HL-60 (cell line): ENCODE results near the gene IRAK2.

ENCODE experiments used
- DNase-seq, 2 experiments: peaks; one replicate each; pipeline ENCODE4 v3.0.0-alpha.2; 2010 to 2020; ENCODE audit warnings: low read depth in 1 of 2, low spot score in 1 of 2
- H3K27ac ChIP-seq: fragments of 250-450 bp; sonication (Bioruptor Pico); replicated peaks from 2 replicates; pipeline ENCODE4 v1.5.1; 2020; ENCODE audit warnings: mild to moderate bottlenecking, moderate library complexity
- H3K27me3 ChIP-seq: fragments of 250-450 bp; sonication (Bioruptor Pico); 2 replicates; pipeline ENCODE4 v1.5.1; 2021; ENCODE audit warnings: mild to moderate bottlenecking, moderate library complexity; ENCODE audit not compliant: insufficient read depth, poor library complexity, severe bottlenecking
- H3K4me3 ChIP-seq: replicated peaks from 2 replicates; pipeline ENCODE4 v1.5.1; 2011; ENCODE audit warnings: mild to moderate bottlenecking, control low read depth, low read length; ENCODE audit not compliant: insufficient read depth
- GABPA ChIP-seq: IDR thresholded peaks from 2 replicates; pipeline ENCODE4 v1.6.1; 2012; ENCODE audit warnings: low read depth
- POLR2AphosphoS5 ChIP-seq: IDR thresholded peaks from 2 replicates; pipeline ENCODE4 v1.6.1; 2012; ENCODE audit warnings: low read depth
- REST ChIP-seq: IDR thresholded peaks from 2 replicates; pipeline ENCODE4 v1.6.1; 2012; ENCODE audit warnings: low read depth; ENCODE audit not compliant: insufficient replicate concordance
- SPI1 ChIP-seq: IDR thresholded peaks from 2 replicates; pipeline ENCODE4 v1.6.1; 2012; ENCODE audit warnings: low read depth, mild to moderate bottlenecking, borderline replicate concordance
- TF ChIP-seq, protein P1 (sequence below): IDR thresholded peaks from one replicate; pipeline ENCODE4 v1.5.1; 2011; ENCODE audit warnings: low read length, control low read depth, inconsistent platforms; ENCODE audit not compliant: insufficient read depth

IRAK2 gene

GRCh38 chr3:10142707-10143560 lies 21.8 kb upstream of the IRAK2 start:
- H3K27me3 ChIP-seq, result no peaks in the 10 kb centered on the region
- H3K27ac ChIP-seq, result no peak overlapping the region
- TF ChIP-seq REST (no peak), GABPA (no peak), SPI1 (no peak), POLR2AphosphoS5 (no peak)
- TF ChIP-seq, protein P1, sequence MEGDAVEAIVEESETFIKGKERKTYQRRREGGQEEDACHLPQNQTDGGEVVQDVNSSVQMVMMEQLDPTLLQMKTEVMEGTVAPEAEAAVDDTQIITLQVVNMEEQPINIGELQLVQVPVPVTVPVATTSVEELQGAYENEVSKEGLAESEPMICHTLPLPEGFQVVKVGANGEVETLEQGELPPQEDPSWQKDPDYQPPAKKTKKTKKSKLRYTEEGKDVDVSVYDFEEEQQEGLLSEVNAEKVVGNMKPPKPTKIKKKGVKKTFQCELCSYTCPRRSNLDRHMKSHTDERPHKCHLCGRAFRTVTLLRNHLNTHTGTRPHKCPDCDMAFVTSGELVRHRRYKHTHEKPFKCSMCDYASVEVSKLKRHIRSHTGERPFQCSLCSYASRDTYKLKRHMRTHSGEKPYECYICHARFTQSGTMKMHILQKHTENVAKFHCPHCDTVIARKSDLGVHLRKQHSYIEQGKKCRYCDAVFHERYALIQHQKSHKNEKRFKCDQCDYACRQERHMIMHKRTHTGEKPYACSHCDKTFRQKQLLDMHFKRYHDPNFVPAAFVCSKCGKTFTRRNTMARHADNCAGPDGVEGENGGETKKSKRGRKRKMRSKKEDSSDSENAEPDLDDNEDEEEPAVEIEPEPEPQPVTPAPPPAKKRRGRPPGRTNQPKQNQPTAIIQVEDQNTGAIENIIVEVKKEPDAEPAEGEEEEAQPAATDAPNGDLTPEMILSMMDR, result no peak
- peak overlapping the region; percentile 80 for H3K4me3 ChIP-seq
- DNase-seq, result no peak

GRCh38 chr3:10145685-10146084 lies 19.0 kb upstream of the IRAK2 start:
- DNase-seq, result no peak
- Histone ChIP-seq H3K27ac (no peak overlapping the region), H3K27me3 (no peaks in the 10 kb centered on the region), H3K4me3 (no peak overlapping the region)
- no peak for TF ChIP-seq REST
- TF ChIP-seq, protein P1, result no peak
- TF ChIP-seq SPI1, result peak; percentile 93
- TF ChIP-seq POLR2AphosphoS5, result no peak
- no peak for TF ChIP-seq GABPA

- TF ChIP-seq, protein P1, result no peak
- TF ChIP-seq POLR2AphosphoS5 (0 out of 2 replicates have a peak, but pooled peaks have one; percentile 19), GABPA (no peak), SPI1 (peak; percentile 99), REST (no peak)
- Histone ChIP-seq H3K27me3 (no peaks in the 10 kb centered on the region), H3K4me3 (no peak overlapping the region), H3K27ac (peak overlapping the region; percentile 51)
- DNase-seq, result peak in 1 of 2 experiments; percentile 89
Measured at GRCh38 chr3:10149226-10149625, 15.5 kb upstream of the IRAK2 start.
